D721Med (cell line): ENCODE results near the gene CDK2.

Source experiments
- DNase-seq: peaks from one replicate; pipeline ENCODE4 v3.0.0; 2011; ENCODE audit warnings: low spot score; ENCODE audit not compliant: insufficient read length
- FAIRE-seq: peaks from 2 replicates; lab custom pipeline; 2011; peaks lifted over from hg19 to GRCh38; lab: Jason Lieb, UNC
- CTCF ChIP-seq: IDR thresholded peaks from 2 replicates; pipeline ENCODE4 v1.5.1; 2012; ENCODE audit warnings: mild to moderate bottlenecking, control low read depth; ENCODE audit not compliant: insufficient read depth; ENCODE audit errors: missing control alignments

CDK2 gene

GRCh38 chr12:55927588-55928502 is 38.8 kb upstream of the CDK2 start, which contains the start of gene PYM1:
Gene PYM1, minus strand, starts transcription at chr12:55927894. Its CDS starts 133 bp downstream, at chr12:55927761.
- no peak for TF ChIP-seq CTCF
- no peak for DNase-seq
- no peak for FAIRE-seq

GRCh38 chr12:55929306-55929791 is 37.3 kb upstream of the CDK2 start:
- no peak for TF ChIP-seq CTCF
- FAIRE-seq (no peak), DNase-seq (no peak)

- TF ChIP-seq CTCF, result peak; percentile 63
- DNase-seq (no peak), FAIRE-seq (no peak)
Observed at GRCh38 chr12:55930771-55931316, 35.8 kb upstream of the CDK2 start, which contains the start of gene DGKA. Gene DGKA, plus strand, starts transcription at chr12:55931162. Its CDS starts 5,342 bp downstream, at chr12:55936504.

GRCh38 chr12:55931317-55931779 is 35.3 kb upstream of the CDK2 start:
- no peak for TF ChIP-seq CTCF
- FAIRE-seq, result no peak

GRCh38 chr12:55931780-55932550 is 34.7 kb upstream of the CDK2 start:
- DNase-seq (peak; percentile 54), FAIRE-seq (no peak)

More at GRCh38 chr12:55931317-55931779, 35.3 kb upstream of the CDK2 start:
- no peak for DNase-seq

GRCh38 chr12:55932551-55932910 is 34.1 kb upstream of the CDK2 start:
- FAIRE-seq (no peak), DNase-seq (no peak)
- no peak for TF ChIP-seq CTCF

More at GRCh38 chr12:55931780-55932550, 34.7 kb upstream of the CDK2 start:
- no peak for TF ChIP-seq CTCF
